Mucosa of rectum (tissue), 2 donors: ENCODE results near the gene KLK1.
"Not testable (repeated sequence)": the region's sequence is repeated elsewhere in the genome, so short reads cannot be mapped to it uniquely, and the experiment has no call there.

Experiments
- H3K27ac ChIP-seq, 2 donors: one replicate each; pipeline ENCODE4 v1.7.0; 2013; ENCODE audit warnings: inconsistent platforms in 2 of 2, low read depth in 2 of 2, low read length in 2 of 2
- H3K27me3 ChIP-seq, 2 donors: one replicate each; pipeline ENCODE4 v1.7.0; 2013; ENCODE audit warnings: low read length in 2 of 2; ENCODE audit not compliant: control insufficient read depth in 2 of 2, insufficient read depth in 2 of 2
- H3K36me3 ChIP-seq, 2 donors: one replicate each; pipeline ENCODE4 v1.7.0; 2013; ENCODE audit warnings: low read length in 2 of 2; ENCODE audit not compliant: control insufficient read depth in 2 of 2, insufficient read depth in 2 of 2
- H3K4me1 ChIP-seq, 2 donors: one replicate each; pipeline ENCODE4 v1.7.0; 2013; ENCODE audit warnings: low read length in 2 of 2, mild to moderate bottlenecking in 1 of 2; ENCODE audit not compliant: control insufficient read depth in 2 of 2, insufficient read depth in 2 of 2
- H3K4me3 ChIP-seq, 2 donors: one replicate each; pipeline ENCODE4 v1.7.0; 2013; ENCODE audit warnings: low read length in 2 of 2
- H3K9ac ChIP-seq, 2 donors: one replicate each; pipeline ENCODE4 v1.7.0; 2013; ENCODE audit warnings: low read length in 2 of 2, low read depth in 1 of 2, mild to moderate bottlenecking in 1 of 2
- H3K9me3 ChIP-seq, 2 donors: one replicate each; pipeline ENCODE4 v1.7.0; 2013; ENCODE audit warnings: low read length in 2 of 2; ENCODE audit not compliant: control insufficient read depth in 2 of 2
- donor health status: healthy.
- donor health status: Normal muscosa, but diverticular disease.

The KLK1 gene

GRCh38 chr19:50770164-50770563, 53.4 kb downstream of the KLK1 start, which contains the start of gene GPR32:
GPR32 (plus strand) TSS chr19:50770464; CDS start chr19:50770601, 137 bp downstream.
- not testable (repeated sequence) for H3K27ac ChIP-seq, H3K4me1 ChIP-seq, H3K4me3 ChIP-seq, H3K9ac ChIP-seq, H3K9me3 ChIP-seq, H3K36me3 ChIP-seq, H3K27me3 ChIP-seq
